Spleen (tissue), 11 donors: ENCODE data around the gene KIF7. TPM values are rescaled to one million over a fixed set of nuclear protein-coding genes. Genes with fewer than 3 reads are reported as not detected.

Experiments
- DNase-seq: peaks from one replicate; pipeline ENCODE4 v3.0.0-alpha.2; 2020
- H3K27ac ChIP-seq, 8 donors: fragments of 200-600 bp; sonication (generic) in 7 of 8; 1 replicate in 4 of 8; 2 replicates in 4 of 8; pipeline versions ENCODE4 v1.5.0 to v1.8.0; 2016 to 2021; ENCODE audit warnings: inconsistent platforms in 4 of 8, mild to moderate bottlenecking in 4 of 8, moderate library complexity in 1 of 8
- H3K27me3 ChIP-seq, 7 donors: fragments of 200-600 bp; sonication (generic) in 6 of 7; replicated peaks in 1 of 7; 1 replicate in 4 of 7; 2 replicates in 3 of 7; pipeline versions ENCODE4 v1.5.0 to v1.8.0; 2016 to 2021; ENCODE audit warnings: inconsistent platforms in 3 of 7, mild to moderate bottlenecking in 1 of 7
- H3K36me3 ChIP-seq, 6 donors: fragments of 200-600 bp; sonication (generic) in 5 of 6; 1 replicate in 4 of 6; 2 replicates in 2 of 6; pipeline versions ENCODE4 v1.5.0 to v1.8.0; 2016 to 2021; ENCODE audit warnings: inconsistent platforms in 2 of 6
- H3K4me1 ChIP-seq, 6 donors: fragments of 200-600 bp; sonication (generic) in 5 of 6; 1 replicate in 3 of 6; 2 replicates in 3 of 6; pipeline versions ENCODE4 v1.5.0 to v1.8.0; 2016 to 2021; ENCODE audit warnings: inconsistent platforms in 3 of 6
- H3K4me3 ChIP-seq, 8 donors: fragments of 200-600 bp; sonication (generic) in 7 of 8; 1 replicate in 4 of 8; 2 replicates in 4 of 8; pipeline versions ENCODE4 v1.5.0 to v1.8.0; 2016 to 2021; ENCODE audit warnings: inconsistent platforms in 4 of 8, mild to moderate bottlenecking in 4 of 8, moderate library complexity in 2 of 8
- H3K9me3 ChIP-seq, 8 donors: fragments of 200-600 bp; sonication (generic) in 7 of 8; 1 replicate in 4 of 8; 2 replicates in 4 of 8; pipeline versions ENCODE4 v1.5.0 to v1.8.0; 2016 to 2021; ENCODE audit warnings: inconsistent platforms in 4 of 8
- POLR2A ChIP-seq, 3 donors: fragments of 450-650 bp; IDR thresholded peaks; one replicate each; pipeline ENCODE4 v1.5.1; 2017; ENCODE audit warnings: antibody characterized with exemption in 3 of 3, mild to moderate bottlenecking in 1 of 3
- POLR2AphosphoS5 ChIP-seq, 3 donors: sonication (generic); formaldehyde crosslinking; IDR thresholded peaks; one replicate each; pipeline ENCODE4 v1.5.1; 2017; ENCODE audit warnings: antibody characterized with exemption in 3 of 3
- WGBS, 5 donors: extraction: QIAGEN DNeasy Blood & Tissue Kit in 3 of 5; methylation state at CpG; one replicate each; pipeline versions ENCODE4 v1.1.5 to v1.1.7; 2013 to 2018; 5-methylcytosine and 5-hydroxymethylcytosine counted together
- intact Hi-C: fragments of 100-400 bp; cut with DNase I; formaldehyde crosslinking; loops from one replicate; pipeline ENCODE4 v1.15.0; 2023; ENCODE audit warnings: low total_unique reads
- polyA plus RNA-seq, 3 donors: library from polyadenylated mRNA; stranded (reverse); fragments of 200-250 nt; gene quantifications; one replicate each; pipeline ENCODE4 v1.2.1, GENCODE V29; 2013
- total RNA-seq, 7 donors: library from RNA; depleted of rRNA in 3 of 7; stranded (reverse); fragments of >200 nt in 3 of 7; fragmentation: NEBNext Ultra II Directional in 4 of 7; extraction: Animal tissue kit (Norgen Biotek cat#: 25700) in 4 of 7; gene quantifications; one replicate each; pipeline versions ENCODE4 v1.1.0 to v1.2.1, GENCODE V29; 2016 to 2021
- TF ChIP-seq, protein P1 (sequence below), 11 experiments: fragments of 200-600 bp in 7 of 11; fragments of 450-650 bp in 4 of 11; sonication (generic) in 4 of 11; IDR thresholded peaks in 8 of 11; conservative IDR thresholded peaks in 3 of 11; 1 replicate in 7 of 11; 2 replicates in 4 of 11; pipeline versions ENCODE4 v1.4.0 to v1.8.0; 2016 to 2021; ENCODE audit warnings: antibody characterized with exemption in 11 of 11, inconsistent platforms in 4 of 11, mild to moderate bottlenecking in 1 of 11
- donor health status: healthy with polysubstance abuse.
- donor health status: DM: no; HTN: no; CAD: no; lungs with moderate emphysema.
- donor health status: DM: no; HTN: no; CAD: no.
- donor health status: Bipolar disorder and iron deficiency.
- donor health status: healthy.
- donor health status: DM: no; HTN: no; CAD: no.
- donor health status: DM: yes; HTN: yes; CAD: no.

Gene KIF7
- total and polyA plus RNA-seq, 10 donors: 1.1 to 3.9 (median 2.3) TPM

DNA sequence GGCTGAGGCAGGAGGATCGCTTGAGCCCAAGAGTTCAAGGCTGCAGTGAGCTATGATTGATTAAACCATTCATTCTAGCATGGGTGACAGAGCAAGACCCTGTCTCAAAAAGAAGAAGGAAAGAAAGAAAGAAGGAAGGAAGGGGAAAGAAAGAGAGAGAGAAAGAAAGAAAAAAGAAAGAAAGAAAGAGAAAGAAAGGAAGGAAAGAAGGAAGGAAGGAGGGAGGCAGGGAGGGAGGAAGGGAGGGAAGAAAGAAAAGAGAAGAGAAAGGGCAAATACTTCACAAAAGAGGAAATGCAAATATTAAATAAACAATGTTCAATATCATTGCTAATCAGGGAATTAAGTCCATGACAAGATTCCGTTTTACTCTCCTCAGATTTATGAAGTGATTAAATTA lies 4.0 kb upstream of the KIF7 start:
- Histone ChIP-seq H3K27me3 (peaks cover 0 to 47% (median 16%) of the 10 kb centered on the region in 7 donors), H3K36me3 (no peaks in the 10 kb centered on the region), H3K4me1 (peaks cover 5 to 16% (median 14%) of the 10 kb centered on the region in 6 donors), H3K4me3 (no peak overlapping the region), H3K9me3 (no peaks in the 10 kb centered on the region), H3K27ac (no peak overlapping the region)
- intact Hi-C loops: no loop called here
- no peak for DNase-seq
- TF ChIP-seq POLR2AphosphoS5 (IDR thresholded peaks at IDR 0.05) (no peak), POLR2A (IDR thresholded peaks at IDR 0.05) (no peak)
- TF ChIP-seq, protein P1, sequence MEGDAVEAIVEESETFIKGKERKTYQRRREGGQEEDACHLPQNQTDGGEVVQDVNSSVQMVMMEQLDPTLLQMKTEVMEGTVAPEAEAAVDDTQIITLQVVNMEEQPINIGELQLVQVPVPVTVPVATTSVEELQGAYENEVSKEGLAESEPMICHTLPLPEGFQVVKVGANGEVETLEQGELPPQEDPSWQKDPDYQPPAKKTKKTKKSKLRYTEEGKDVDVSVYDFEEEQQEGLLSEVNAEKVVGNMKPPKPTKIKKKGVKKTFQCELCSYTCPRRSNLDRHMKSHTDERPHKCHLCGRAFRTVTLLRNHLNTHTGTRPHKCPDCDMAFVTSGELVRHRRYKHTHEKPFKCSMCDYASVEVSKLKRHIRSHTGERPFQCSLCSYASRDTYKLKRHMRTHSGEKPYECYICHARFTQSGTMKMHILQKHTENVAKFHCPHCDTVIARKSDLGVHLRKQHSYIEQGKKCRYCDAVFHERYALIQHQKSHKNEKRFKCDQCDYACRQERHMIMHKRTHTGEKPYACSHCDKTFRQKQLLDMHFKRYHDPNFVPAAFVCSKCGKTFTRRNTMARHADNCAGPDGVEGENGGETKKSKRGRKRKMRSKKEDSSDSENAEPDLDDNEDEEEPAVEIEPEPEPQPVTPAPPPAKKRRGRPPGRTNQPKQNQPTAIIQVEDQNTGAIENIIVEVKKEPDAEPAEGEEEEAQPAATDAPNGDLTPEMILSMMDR (IDR thresholded peaks at IDR 0.05 in 8 of 11, conservative IDR thresholded peaks at IDR 0.05 in 3 of 11): no peak
- WGBS, 5 donors: 84 to 96% (median 92%) methylated on average over 2 of the region's 2 CpGs

DNA sequence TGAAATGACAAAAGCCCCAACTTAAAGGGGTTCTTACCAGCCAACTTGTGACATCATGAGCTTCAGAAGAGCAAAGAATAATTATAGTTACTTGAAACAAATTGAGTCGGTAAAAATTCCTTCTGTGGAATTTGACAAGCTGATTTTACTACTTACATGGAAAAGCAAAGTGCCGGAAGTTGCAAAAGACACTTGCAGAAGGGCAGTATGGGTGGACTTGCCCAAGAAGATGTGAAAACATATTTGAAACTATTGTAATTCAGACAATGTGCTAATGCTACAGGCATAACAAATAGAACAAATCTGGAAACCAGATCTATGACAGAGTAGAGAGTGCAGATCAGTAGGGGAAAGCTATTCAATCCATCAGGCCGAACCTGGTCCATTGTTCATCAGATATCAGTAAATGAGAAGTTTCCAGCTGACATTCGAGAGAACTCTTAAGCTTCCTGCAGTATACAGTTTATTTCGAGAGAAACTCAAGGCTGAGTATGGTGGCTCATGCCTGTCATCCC lies 2.5 kb upstream of the KIF7 start:
- Histone ChIP-seq H3K4me1 (peaks cover 5 to 17% (median 15%) of the 10 kb centered on the region in 6 donors), H3K4me3 (no peak overlapping the region), H3K36me3 (no peaks in the 10 kb centered on the region), H3K9me3 (no peaks in the 10 kb centered on the region), H3K27ac (no peak overlapping the region), H3K27me3 (peaks cover 0 to 57% (median 16%) of the 10 kb centered on the region in 7 donors)
- TF ChIP-seq, protein P1 (IDR thresholded peaks at IDR 0.05 in 8 of 11, conservative IDR thresholded peaks at IDR 0.05 in 3 of 11): no peak
- TF ChIP-seq POLR2A (IDR thresholded peaks at IDR 0.05) (no peak), POLR2AphosphoS5 (IDR thresholded peaks at IDR 0.05) (no peak)
- no peak for DNase-seq
- WGBS, 5 donors: 82 to 93% (median 84%) methylated on average over 5 of the region's 5 CpGs
- intact Hi-C loops: no loop called here

DNA sequence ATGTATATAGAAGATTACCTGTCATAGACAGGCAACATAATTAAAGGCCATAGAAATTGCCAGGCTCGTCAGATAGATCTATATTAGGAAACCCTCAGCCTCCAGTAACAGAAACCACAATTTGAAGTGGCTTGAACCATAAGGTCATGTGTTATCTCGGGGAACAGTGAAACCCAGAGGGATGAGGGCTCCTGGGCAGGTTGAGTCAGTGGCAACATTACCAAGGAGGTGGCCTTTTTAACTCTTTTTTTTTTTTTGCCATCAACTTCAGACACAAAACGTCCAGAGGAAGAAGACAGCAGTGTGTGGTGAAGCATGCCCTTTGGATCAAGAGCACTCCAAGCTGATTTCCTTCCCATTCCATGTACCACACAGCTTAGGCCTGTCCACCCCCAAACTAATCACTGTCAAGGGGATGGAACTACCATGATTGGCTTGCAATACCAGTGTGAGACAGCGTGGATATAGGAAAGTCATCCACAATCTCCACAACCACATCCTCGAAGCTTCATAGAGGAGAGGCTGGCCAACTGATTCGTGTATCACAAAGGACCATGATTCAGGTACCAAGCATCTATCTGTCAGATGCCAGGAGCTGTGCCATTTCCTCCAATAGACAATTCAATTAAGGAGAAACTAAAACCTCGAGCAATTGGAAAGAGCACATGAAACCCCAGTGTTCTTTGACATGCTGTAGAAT lies 999 bp upstream of the KIF7 start:
- Histone ChIP-seq H3K36me3 (no peaks in the 10 kb centered on the region), H3K9me3 (no peaks in the 10 kb centered on the region), H3K4me3 (no peak overlapping the region), H3K27me3 (peaks cover 0 to 64% (median 16%) of the 10 kb centered on the region in 7 donors), H3K4me1 (peaks cover 5 to 17% (median 15%) of the 10 kb centered on the region in 6 donors), H3K27ac (no peak overlapping the region)
- no peak for DNase-seq
- intact Hi-C loops: no loop called here
- WGBS, 5 donors: 57 to 64% (median 63%) methylated on average over 7 of the region's 7 CpGs
- TF ChIP-seq, protein P1 (IDR thresholded peaks at IDR 0.05 in 8 of 11, conservative IDR thresholded peaks at IDR 0.05 in 3 of 11): no peak
- no peak for TF ChIP-seq POLR2AphosphoS5 (IDR thresholded peaks at IDR 0.05)
- TF ChIP-seq POLR2A (IDR thresholded peaks at IDR 0.05): no peak

DNA sequence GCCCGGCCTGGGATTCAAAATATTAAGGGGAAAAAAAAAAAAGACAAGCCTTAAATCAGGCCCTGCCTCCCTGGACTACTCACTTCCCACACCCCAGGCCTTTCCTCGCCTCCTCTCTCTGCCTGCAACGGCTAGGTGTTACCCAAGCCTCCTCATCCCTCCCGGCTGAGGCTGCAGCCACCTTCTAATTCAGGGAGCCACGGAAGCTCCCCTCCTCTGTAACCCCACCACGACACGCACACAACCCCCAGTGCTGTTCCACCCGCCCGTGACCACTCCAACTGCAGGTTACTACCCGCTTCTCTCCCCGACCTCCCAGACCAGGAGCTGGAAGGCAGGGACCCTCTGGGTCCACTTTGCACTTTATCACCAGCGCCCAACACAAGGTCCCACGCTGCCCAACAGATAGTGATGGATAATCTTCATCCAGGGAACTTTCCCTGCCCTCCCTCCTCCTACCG lies 936 bp downstream of the KIF7 start:
- H3K4me3 ChIP-seq: peak overlapping the region; percentile 10 to 68 (median 45)
- intact Hi-C loops: no loop called here
- 43 to 56% (median 48%) methylated on average over 14 of the region's 14 CpGs for WGBS, 5 donors

More for the DNA sequence above, 936 bp downstream of the KIF7 start:
- peaks cover 5 to 17% (median 15%) of the 10 kb centered on the region in 6 donors for H3K4me1 ChIP-seq
- H3K9me3 ChIP-seq: no peaks in the 10 kb centered on the region
- H3K27me3 ChIP-seq: peaks cover 0 to 58% (median 16%) of the 10 kb centered on the region in 7 donors
- DNase-seq: no peak
- TF ChIP-seq, protein P1 (IDR thresholded peaks at IDR 0.05 in 8 of 11, conservative IDR thresholded peaks at IDR 0.05 in 3 of 11): no peak
- TF ChIP-seq POLR2A (IDR thresholded peaks at IDR 0.05) (no peak), POLR2AphosphoS5 (IDR thresholded peaks at IDR 0.05) (no peak)
- no peak overlapping the region for H3K27ac ChIP-seq
- H3K36me3 ChIP-seq: no peaks in the 10 kb centered on the region
